Right cardiac atrium (tissue), 5 donors: ENCODE measurements around the gene NDUFA5. TPM values are rescaled to one million over a fixed set of nuclear protein-coding genes. Genes with fewer than 3 reads are reported as not detected.

Experiments used
- ATAC-seq, 2 donors: fragments of 200-7000 bp; cut with Tn5 transposase; one replicate each; pipeline versions ENCODE4 v1.8.0 to v1.9.1; 2020; ENCODE audit warnings: moderate library complexity in 2 of 2, mild to moderate bottlenecking in 1 of 2
- DNase-seq, 3 donors: peaks; one replicate each; pipeline ENCODE4 v3.0.0-alpha.2; 2020
- H3K27ac ChIP-seq: one replicate; pipeline ENCODE4 v1.5.1; 2013; ENCODE audit warnings: mild to moderate bottlenecking, low read length, control low read depth, moderate library complexity
- H3K27me3 ChIP-seq: one replicate; pipeline ENCODE4 v1.6.1; 2013; ENCODE audit not compliant: control insufficient read depth, insufficient read depth
- H3K4me1 ChIP-seq: one replicate; pipeline ENCODE4 v1.6.1; 2013; ENCODE audit warnings: low read length; ENCODE audit not compliant: control insufficient read depth, insufficient read depth
- H3K4me3 ChIP-seq: one replicate; pipeline ENCODE4 v1.5.1; 2013; ENCODE audit warnings: low read length, control low read depth
- H3K9me3 ChIP-seq: one replicate; pipeline ENCODE4 v1.6.1; 2013; ENCODE audit warnings: low read length; ENCODE audit not compliant: control insufficient read depth
- WGBS: extraction: QIAGEN DNeasy Blood & Tissue Kit; methylation state at CpG from one replicate; pipeline ENCODE4 v1.1.7; 2013; 5-methylcytosine and 5-hydroxymethylcytosine counted together
- intact Hi-C, 4 donors: fragments of 100-400 bp; cut with DNase I; formaldehyde crosslinking; loops; one replicate each; pipeline versions ENCODE4 v1.11.0 to v1.14.0; 2022 to 2023
- polyA plus RNA-seq: library from polyadenylated mRNA; stranded (reverse); fragments of 200-250 nt; gene quantifications from one replicate; pipeline ENCODE4 v1.2.3, GENCODE V29; 2013
- total RNA-seq, 4 donors: library from RNA; stranded (reverse); fragmentation: NEBNext Ultra II Directional; extraction: Animal tissue kit (Norgen Biotek cat#: 25700); gene quantifications; one replicate each; pipeline ENCODE4 v1.2.1, GENCODE V29; 2021
- donor health status: healthy with polysubstance abuse.
- donor health status: DM: no; HTN: yes; CAD: no.
- donor health status: DM: no; HTN: no; CAD: no.
- donor health status: DM: no; HTN: yes; CAD: no; lungs with severe emphysema.
- donor health status: DM: yes; HTN: yes; CAD: no.

NDUFA5 gene
- total and polyA plus RNA-seq, 5 donors: 270 to 375 (median 313) TPM

DNA sequence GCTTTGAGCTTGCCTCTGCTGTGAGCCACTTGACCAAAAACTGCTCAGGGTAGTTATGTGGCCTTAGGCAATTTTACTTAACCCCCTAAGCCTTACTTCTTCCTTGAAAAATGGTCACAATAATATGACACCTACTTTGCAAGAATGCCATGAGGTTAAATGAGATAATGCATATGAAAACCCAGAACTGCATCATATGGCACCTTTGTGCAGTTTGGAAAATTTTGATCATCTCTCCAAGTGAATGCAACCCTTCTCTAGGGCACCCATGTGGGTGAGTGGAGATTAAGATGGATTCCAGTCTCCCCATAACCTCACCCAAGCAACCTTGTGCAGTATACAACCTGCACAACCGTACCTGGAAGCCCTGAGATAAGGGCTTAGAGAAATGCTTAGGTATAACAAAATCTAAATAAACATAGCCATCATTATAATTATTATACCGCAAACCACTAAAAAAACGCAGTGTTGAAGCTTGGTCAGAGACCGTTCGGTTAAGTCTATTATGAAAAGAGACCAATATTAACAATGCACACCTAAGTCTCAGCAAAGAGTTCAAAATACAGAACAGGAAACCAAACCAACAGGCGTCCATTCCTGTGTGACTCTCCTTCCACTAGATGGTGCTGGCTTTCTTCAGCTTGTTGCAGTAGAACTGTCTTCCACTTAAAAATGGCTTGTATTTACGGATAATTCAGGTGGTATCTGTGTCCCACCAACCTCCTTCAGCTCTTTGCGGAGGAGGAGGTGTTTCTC is 23.0 kb upstream of the NDUFA5 start:
- 29% methylated on average over 8 of the region's 8 CpGs for WGBS
- intact Hi-C loops: loop anchor here in 2 of 4 donors (10.0 kb wide), 1 partner anchor 284 kb away; no protein-coding TSS in a partner anchor
- no peaks in the 10 kb centered on the region for H3K27me3 ChIP-seq
- H3K27ac ChIP-seq: no peak overlapping the region
- no peak overlapping the region for H3K4me3 ChIP-seq
- ATAC-seq: peak; percentile 56 to 76
- H3K9me3 ChIP-seq: no peaks in the 10 kb centered on the region
- no peaks in the 10 kb centered on the region for H3K4me1 ChIP-seq
- no peak for DNase-seq

DNA sequence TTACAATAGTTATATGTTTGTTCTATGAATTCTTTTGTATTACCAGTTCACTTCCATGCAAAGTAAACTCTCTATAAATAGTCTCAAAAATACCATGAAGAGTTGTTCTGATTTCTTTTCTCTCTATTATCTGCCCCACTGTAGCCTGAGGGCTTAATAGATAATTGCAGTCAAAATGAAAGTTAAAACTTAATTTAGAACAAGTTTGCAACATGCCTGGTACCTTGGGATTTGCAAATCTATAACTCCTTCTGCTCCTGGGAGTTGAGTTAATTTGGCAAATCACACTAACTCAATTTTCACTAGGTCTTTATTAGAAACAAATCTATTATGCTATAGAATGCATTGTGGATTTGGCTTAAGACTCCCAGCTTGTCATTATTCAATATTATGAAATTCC is 21.8 kb upstream of the NDUFA5 start:
- no peaks in the 10 kb centered on the region for H3K27me3 ChIP-seq
- no peak overlapping the region for H3K4me3 ChIP-seq
- no peak overlapping the region for H3K27ac ChIP-seq
- ATAC-seq (no peak), DNase-seq (no peak)
- intact Hi-C loops: no loop called here
- H3K9me3 ChIP-seq: no peaks in the 10 kb centered on the region
- no peaks in the 10 kb centered on the region for H3K4me1 ChIP-seq

GRCh38 chr7:123573896-123574467 is 16.4 kb upstream of the NDUFA5 start:
- H3K27me3 ChIP-seq: no peaks in the 10 kb centered on the region
- 90% methylated on average over 2 of the region's 2 CpGs for WGBS
- no peaks in the 10 kb centered on the region for H3K4me1 ChIP-seq
- ATAC-seq (no peak), DNase-seq (no peak)
- no peak overlapping the region for H3K27ac ChIP-seq
- no peaks in the 10 kb centered on the region for H3K9me3 ChIP-seq
- H3K4me3 ChIP-seq: no peak overlapping the region
- intact Hi-C loops: no loop called here

GRCh38 chr7:123573341-123573740 is 15.7 kb upstream of the NDUFA5 start:
- 70% methylated on average over 3 of the region's 3 CpGs for WGBS
- Histone ChIP-seq H3K9me3 (no peaks in the 10 kb centered on the region), H3K4me3 (no peak overlapping the region), H3K27me3 (no peaks in the 10 kb centered on the region), H3K4me1 (no peaks in the 10 kb centered on the region), H3K27ac (no peak overlapping the region)
- no peak for ATAC-seq
- no peak for DNase-seq
- intact Hi-C loops: no loop called here

GRCh38 chr7:123571684-123572083 is 14.1 kb upstream of the NDUFA5 start:
- Histone ChIP-seq H3K9me3 (no peaks in the 10 kb centered on the region), H3K4me3 (no peak overlapping the region), H3K4me1 (no peaks in the 10 kb centered on the region), H3K27ac (no peak overlapping the region), H3K27me3 (no peaks in the 10 kb centered on the region)
- intact Hi-C loops: no loop called here
- DNase-seq: no peak
- no peak for ATAC-seq
- 93% methylated on average over 1 of the region's 1 CpG for WGBS

GRCh38 chr7:123571187-123571586 is 13.6 kb upstream of the NDUFA5 start:
- intact Hi-C loops: no loop called here

DNA sequence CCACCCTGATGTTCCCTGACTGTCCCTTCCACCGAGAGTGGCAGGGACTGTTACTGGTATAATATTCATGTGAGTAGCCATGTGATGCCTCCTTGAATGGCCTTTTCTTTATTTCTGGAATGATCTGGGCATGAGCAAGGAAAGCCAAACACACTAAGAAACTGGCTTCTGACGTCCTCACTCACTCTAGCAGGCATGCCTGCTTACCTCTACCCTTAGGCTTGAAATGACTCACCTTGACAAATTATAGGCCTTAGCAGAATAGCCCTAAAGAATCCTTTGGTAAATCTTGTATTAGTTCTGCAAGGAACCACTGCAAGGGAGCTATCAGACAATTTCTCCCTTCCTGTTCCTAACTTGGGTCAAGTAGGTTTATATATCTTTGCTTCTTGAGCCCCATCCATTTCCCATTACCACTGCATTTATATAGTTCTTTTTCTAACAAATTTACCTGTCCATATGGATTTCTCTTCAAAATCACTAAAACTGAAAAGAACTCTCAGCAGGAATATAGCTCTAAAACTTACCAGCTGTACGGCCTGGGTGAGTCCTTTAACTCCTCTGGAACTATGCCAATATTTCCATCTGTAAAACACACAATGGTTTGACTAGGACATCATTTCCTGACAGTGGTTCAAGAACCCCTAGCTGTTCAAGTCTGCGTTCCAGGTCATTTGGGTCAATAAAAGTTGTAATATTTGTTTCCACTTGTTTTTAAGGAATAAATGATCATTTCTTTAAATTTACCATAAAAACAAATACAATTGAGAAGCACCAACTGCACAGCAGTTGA is 13.0 kb upstream of the NDUFA5 start:
- no peak overlapping the region for H3K4me3 ChIP-seq
- H3K9me3 ChIP-seq: no peaks in the 10 kb centered on the region
- DNase-seq: no peak
- intact Hi-C loops: no loop called here
- WGBS: 69% methylated on average over 4 of the region's 4 CpGs
- ATAC-seq: no peak
- H3K27me3 ChIP-seq: no peaks in the 10 kb centered on the region
- H3K4me1 ChIP-seq: no peaks in the 10 kb centered on the region
- H3K27ac ChIP-seq: no peak overlapping the region

More at GRCh38 chr7:123571187-123571586, 13.6 kb upstream of the NDUFA5 start:
- ATAC-seq: no peak
- H3K4me1 ChIP-seq: no peaks in the 10 kb centered on the region
- H3K9me3 ChIP-seq: no peaks in the 10 kb centered on the region
- WGBS: 61% methylated on average over 1 of the region's 1 CpG
- H3K27me3 ChIP-seq: no peaks in the 10 kb centered on the region
- H3K27ac ChIP-seq: no peak overlapping the region
- no peak for DNase-seq
- no peak overlapping the region for H3K4me3 ChIP-seq

DNA sequence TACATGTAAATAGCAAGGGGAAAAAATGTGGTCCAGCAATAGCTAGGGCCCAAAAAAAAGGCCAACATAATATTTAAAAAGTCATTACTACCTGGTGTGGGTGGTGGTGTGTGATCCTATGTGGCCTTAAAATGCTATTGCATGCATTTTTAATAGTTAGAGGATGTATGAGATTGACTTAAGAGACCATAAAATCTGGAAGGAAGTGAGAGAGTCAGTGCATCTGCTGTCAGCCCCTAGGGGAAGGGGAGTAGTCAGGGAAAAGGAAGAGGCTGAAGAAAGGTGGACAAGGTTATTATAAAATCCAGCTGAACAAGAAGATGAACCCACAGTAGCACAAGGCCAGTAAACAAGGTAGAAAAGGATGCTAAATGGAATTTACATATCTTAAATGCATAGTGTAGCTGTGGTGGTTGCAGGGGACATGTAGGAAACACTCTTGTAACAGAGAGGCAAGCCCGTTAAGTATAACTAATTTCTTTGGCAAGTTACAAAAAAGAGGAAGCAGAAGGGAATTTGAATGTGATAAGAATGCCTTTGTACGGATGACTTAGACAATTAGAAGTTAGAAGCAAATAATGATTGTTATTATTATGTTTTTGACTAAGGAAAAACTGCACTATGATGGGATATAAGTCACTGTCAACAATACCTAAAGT is 11.9 kb upstream of the NDUFA5 start:
- Histone ChIP-seq H3K27ac (no peak overlapping the region), H3K9me3 (no peaks in the 10 kb centered on the region), H3K4me3 (no peak overlapping the region), H3K27me3 (no peaks in the 10 kb centered on the region), H3K4me1 (no peaks in the 10 kb centered on the region)
- DNase-seq (no peak), ATAC-seq (no peak)
- 29% methylated on average over 2 of the region's 2 CpGs for WGBS
- intact Hi-C loops: no loop called here

- DNase-seq (no peak), ATAC-seq (no peak)
- Histone ChIP-seq H3K27ac (no peak overlapping the region), H3K4me1 (no peaks in the 10 kb centered on the region), H3K9me3 (no peaks in the 10 kb centered on the region), H3K4me3 (no peak overlapping the region), H3K27me3 (no peaks in the 10 kb centered on the region)
- intact Hi-C loops: no loop called here
Measured at GRCh38 chr7:123562121-123562520, 4.5 kb upstream of the NDUFA5 start.

GRCh38 chr7:123558289-123558874 is 764 bp upstream of the NDUFA5 start:
- intact Hi-C loops: no loop called here
- ATAC-seq: no peak
- H3K9me3 ChIP-seq: no peaks in the 10 kb centered on the region
- H3K27me3 ChIP-seq: no peaks in the 10 kb centered on the region
- H3K4me1 ChIP-seq: peaks cover 4% of the 10 kb centered on the region
- 42% methylated on average over 4 of the region's 4 CpGs for WGBS
- DNase-seq: no peak
- H3K27ac ChIP-seq: peak overlapping the region; percentile 80
- peak overlapping the region; percentile 89 for H3K4me3 ChIP-seq
